CD4-positive, alpha-beta T cell treated with Interleukin-2 at 100 ng/mL for 4 hours (primary cell): Measurements from ENCODE around the gene RNF217.

Experiments used
- DNase-seq: peaks from one replicate; pipeline ENCODE4 v3.0.0-alpha.2; 2020; ENCODE audit warnings: low spot score

The RNF217 gene

GRCh38 chr6:125132058-125132457 lies 169.8 kb downstream of the RNF217 start:
- DNase-seq, result no peak

DNA sequence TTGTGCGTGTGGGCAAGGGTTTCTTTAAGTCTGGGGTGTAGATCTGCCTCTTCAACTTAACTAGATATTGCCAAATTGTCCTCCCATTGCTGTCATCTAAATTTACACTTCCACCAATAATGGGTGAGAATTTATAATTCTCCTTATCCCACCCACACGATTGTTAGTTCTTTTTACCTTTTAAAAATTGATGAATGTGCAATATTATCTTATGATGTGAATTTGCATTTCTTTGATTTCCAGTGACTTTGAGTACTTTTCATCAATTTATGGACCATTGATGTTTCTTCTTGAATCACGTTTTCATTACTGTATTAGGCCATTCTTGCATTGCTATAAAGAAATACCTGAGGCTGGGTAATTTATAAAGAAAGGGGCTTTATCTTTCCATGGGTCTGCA lies 174.1 kb downstream of the RNF217 start:
- DNase-seq, result no peak

DNA sequence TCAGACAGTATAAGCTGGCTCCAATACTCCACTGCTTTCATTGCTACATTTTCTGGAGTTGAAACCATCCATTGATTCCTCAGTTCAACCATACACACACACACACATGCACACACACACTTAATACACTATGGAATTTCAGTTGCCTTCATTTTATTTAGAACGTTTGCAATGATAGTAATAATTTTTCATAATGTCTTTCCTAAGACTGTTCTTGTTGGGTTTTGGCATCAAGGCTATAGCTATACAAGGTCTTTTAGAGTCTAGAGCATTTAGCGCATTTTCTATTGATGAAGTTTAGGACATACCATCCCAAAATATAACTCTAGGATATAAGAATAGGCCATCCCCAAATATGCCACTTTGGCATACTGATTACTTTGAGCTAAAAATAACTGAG lies 175.8 kb downstream of the RNF217 start:
- DNase-seq, result no peak

DNA sequence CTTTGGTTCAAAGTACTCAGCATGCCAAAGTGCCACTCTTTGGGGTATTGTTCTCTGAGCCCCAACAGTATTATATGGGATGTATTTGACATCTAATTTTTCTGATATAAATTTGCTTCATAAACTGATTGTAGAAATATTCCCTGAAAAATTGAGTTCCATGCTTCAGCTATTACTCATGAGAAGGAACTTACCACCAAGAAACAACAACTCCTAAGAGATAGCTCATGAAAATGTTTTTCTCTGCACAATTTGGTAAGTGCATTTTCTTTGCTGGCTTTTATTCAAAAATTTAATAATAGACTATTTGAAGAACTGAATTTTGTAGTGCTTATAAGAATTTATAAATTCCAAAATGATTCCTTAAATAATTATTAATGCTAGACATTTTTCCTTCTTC lies 178.6 kb downstream of the RNF217 start:
- no peak for DNase-seq
